ENCODE data around the gene CENPP.
"Not testable (repeated sequence)": the region's sequence is repeated elsewhere in the genome, so short reads cannot be mapped to it uniquely, and the experiment has no call there.

The CENPP gene

DNA sequence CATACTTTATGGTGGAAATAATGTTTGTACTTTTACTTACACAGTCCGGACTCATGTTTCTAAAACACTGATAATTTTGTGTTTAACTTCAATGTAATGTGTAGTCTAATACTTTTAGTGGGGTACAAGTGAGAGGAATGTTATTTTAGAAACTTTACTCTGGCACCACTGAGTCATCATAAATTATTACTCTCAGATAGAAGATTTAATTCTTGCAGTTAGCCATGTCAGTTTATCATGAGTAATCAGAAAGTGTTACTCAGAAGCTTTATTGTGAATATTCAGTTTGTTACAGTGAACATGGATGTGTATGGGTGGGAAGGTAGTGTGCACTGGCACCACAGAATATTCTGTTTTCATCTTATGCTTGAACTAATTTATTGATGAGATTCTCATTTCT, 58.6 kb downstream of the CENPP start:
- DNase-seq, result no peak

DNA sequence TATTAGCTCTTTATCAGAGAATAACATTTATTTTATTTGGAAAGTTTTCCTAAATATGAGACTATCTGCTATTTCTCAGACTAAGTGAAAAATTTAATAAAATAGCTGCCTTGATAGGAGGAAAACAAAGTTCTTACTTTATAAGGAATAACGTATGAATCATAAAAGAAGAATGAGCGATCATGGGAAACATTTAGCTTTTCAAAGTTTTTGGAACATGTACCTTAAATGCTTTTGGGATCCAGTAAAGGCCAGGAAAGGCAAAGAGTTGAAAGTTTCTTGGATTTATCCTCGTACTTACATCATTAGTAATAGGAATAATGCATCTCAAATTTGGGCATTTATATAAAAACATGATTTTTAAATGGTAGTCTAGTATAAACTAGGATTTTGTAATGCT, 59.2 kb downstream of the CENPP start:
- DNase-seq, result no peak

DNA sequence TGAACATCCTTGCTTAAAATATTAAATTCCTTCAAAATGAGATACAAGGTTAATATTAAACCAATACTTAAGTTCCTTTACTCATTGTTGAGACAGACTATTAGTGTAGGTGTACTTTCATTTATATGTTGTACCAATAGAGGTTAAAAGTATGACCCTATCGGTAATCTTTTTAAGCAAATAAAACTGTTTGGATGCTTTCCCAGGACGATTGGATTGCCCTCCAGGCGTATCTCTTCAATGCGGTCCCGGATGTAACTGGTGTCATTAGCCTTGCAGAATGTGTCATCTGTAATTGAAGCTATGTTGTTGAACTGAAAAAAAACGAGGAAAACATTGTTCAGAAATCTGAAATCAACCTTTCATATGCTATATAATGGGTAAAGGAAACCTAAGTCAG, 59.7 kb downstream of the CENPP start:
- no peak for DNase-seq

DNA sequence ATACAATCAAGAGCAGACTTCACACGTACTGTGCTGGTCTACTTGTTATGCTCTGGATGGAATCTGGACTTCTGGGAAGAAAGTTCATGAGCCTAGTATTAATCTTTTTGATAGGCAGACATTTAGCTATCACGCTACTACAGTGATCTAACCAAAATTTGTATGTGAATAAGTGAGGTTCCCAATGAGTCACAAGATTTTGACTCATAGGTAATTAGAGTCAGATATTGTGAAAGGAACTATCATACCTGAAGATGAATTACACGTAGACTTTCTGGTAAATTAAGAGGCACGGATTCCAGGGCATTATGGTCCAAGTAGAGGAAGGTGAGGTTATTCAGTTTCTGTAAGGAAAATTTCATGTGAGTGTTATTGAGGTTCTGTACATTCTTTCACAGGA, 60.2 kb downstream of the CENPP start:
- no peak for DNase-seq

DNA sequence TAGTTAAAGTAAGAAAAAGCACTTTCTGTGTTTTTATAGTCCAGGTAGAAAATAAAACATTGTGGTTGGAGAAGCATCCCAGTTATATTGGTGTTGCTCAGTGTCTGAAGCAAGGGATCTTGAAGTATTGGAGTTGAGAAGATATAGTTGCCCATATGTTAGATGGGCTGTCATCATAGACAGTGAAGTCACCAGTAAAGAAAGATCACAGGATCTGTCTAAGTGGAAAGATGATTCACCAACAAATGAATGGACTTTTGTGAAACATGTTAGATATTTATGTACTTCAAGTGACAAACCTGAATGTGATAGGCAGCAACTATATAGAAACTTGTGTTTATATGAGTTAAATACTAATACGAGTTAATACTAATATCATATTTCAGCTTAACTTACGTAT, 66.9 kb downstream of the CENPP start:
- no peak for DNase-seq

DNA sequence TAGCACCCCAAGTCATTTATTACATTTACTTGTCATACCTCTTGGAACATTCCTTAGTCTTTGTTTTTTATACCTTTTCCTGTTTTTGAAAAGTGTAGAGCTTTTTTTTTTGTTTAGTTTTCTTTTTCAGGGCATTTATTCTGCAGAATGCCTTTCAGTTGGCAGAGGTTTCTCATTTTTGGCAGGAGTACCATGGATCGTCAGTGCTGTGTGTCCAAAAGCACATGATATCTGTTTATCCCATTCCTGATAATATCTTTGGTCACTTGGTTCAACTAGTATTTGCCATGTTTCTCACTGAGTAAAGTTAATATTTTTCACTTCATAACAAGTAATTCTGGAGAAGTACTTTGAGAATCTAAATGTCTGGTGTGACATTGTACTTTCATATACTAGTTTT, 67.9 kb downstream of the CENPP start:
- no peak for DNase-seq

DNA sequence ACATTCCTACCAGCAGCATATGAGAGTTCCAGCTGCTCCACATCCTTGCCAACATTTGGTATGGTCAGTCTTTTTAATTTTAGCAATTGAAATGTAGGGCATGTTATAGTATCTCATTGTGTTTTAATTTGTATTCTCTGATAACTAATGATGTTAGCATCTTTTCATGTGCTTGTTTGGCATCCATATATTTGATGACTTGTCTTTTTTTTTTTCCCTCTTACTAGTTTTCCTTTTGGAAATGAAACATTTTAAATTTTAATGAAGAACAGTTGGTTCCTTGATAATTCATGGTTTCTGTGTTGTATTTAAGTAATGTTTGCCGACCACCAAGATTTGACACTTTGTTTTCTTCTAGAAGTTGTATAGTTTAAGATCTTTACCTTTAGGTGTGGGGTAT, 69.9 kb downstream of the CENPP start:
- no peak for DNase-seq

DNA sequence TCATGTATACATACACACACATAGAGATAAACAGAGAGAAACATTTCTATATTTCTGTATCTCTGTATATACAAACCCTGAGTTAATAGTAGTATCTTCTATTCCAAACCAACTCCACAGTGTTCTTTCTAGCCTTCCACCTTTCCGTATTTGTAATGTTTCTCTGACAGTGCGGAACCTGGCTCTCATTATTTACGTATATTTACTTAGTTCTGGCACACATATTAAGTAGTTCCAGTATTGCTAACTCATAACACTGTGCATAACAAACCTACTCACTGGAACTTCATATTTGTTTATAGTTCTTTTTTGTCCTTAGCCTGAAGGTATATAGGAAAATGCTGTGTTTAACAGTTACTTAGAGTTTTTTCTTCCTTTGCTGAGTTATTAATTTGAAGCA, 72.1 kb downstream of the CENPP start:
- DNase-seq, result no peak

DNA sequence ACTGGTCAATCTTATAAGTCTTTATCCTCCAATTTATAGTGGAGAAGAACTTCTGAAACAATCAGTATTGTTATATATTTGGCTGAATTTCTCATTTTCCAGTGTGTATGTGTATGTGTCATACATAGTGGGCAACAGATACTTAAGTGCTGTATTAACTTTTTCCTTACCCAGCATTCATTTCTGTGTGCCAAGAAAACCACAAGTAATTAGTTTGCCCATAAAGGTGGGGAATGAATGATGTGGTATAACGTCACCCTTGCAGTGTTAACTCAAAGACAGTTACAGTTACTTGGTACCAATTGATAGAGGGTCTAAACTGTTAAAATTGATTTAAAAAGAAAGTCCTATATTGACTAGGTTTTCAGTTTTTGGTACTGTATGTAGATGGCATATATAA, 76.6 kb downstream of the CENPP start:
- no peak for DNase-seq

DNA sequence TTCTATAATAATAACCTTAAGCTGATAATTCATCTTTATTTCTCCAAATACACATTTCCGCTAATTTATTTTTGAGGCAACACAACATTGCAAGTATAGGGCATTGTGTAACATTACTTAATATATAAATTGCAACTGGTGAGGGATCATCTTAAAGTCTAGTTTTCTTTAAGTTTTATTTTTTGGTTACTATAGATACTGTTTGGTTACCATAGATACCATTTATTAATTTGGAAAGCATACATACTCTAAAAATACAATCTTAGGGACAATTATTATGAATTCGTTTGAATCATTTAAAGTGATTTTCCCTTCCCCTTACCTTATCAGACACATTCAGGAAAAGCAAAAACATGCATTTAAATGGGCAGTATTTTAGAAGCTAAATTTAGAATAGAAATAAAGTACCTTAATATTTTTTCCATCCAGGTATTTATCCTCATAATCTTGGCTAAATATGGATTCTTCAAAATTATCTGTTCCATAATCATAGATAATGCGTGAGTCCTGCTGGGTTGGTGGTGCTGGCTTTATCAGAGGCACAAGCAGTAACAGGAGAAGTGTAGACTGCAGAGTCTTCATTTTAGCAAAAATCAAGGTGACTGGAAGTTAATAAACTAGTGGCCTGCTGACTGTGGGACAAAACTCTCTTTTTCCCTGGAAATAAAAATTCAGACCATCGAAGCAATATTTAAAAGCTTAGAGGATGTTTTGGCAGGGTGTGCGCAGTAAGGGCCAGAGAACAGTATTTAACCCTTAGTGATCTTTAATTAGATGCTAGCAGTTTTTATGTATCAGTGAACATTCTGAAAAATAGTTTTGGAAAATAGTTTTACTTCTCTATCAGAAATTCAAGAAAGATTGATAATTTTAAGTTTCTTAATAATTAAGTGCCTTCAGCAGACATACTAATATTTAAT, 77.3 kb downstream of the CENPP start:
- DNase-seq, result no peak

DNA sequence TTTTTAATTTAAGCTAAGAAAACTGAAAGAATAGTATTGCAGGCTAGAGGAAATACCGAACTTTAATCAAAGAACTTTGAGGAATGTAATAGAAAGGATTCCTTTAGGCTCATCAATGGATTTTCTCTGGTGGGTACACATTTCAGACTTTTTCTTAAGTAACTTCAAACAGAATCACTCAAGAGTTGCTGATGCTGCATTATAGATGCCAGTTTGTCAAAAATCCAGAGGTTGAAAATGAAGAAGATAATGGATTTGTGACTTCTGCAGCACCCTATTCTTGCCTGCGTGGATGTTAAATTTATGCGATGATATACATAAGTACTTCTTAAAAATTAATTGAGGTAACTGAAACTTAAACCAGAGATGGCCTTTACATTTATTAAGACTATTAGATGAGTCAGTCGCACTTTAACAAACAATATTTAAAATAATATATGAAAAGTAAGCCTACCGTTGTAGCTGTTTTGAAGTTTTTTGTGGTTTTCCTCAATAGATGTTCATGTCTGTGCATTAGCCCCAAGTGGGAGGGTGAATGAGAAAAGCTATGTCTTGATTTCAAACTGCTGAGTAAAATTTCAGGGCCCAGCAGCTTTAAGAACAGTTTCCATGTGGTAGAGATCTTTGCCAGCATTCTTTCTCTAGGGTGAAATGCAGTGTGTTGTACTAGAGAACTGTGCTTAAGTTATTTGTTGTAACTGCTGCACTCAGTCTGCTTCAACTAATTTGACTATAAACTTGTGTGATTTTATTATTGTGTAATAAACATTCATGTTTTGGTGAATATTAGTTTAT, 78.5 kb downstream of the CENPP start, which contains the start of gene OGN:
Gene OGN, minus strand, starts transcription at position 537 of the 795 bp plus-strand sequence. CDS start 1,171 bp downstream, outside the sequence.
- DNase-seq, result no peak

DNA sequence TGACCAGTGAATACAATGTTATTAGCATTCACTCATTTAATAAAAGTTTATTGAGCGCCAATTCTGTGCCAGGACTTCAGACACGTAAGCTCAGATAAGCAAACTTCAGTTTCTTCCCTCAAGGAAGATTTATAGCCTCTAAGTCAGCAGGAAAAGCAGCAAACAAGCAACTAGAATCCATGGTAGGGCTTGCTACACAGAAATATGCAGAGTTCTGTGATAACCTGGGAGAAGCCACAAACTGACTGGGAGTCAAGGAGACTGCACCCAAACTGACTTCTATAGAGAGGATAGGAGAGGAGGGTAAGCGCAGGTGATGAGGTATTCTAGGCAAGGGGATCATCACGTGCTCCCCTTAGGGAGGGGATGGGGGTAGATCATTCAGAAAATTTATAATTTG, 80.1 kb downstream of the CENPP start:
- DNase-seq, result no peak

DNA sequence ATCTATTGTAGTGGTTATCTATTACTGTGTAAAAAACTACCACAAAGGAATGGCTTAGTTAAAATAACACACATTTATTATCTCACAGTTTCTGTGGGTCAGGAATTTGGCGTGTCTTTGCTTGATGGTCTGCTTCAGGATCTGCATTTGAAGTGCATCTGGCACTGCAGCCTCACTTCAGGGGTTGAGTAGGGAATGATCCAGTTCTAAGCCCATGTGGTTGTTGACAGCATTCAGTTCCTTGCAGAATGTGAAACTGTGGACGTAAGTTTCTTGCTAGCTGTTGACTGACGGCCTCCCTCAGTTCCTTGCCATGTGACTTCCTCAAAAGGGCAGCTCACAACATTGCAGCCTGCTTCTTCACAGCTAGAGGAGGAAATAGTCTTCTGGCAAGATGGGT, 80.7 kb downstream of the CENPP start:
- no peak for DNase-seq

DNA sequence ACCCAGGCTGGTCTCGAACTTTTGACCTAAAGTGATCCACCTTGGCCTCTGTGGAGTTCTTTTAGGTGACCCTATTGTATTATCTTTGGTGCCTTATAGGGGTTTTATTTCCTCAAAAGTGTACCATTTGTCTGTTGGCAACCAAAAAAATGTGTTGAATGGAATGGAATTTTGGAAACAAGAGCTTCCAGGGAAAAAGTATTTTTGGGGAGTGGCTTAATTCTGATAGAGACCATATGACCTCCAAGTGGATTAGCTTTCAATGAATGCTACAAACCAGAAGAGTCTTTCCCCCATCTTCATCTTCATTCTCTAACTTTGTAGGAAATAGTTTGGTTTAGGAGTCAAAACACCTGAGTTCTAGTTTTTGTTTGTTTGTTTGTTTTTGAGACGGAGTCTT, 82.1 kb downstream of the CENPP start:
- DNase-seq, result no peak

DNA sequence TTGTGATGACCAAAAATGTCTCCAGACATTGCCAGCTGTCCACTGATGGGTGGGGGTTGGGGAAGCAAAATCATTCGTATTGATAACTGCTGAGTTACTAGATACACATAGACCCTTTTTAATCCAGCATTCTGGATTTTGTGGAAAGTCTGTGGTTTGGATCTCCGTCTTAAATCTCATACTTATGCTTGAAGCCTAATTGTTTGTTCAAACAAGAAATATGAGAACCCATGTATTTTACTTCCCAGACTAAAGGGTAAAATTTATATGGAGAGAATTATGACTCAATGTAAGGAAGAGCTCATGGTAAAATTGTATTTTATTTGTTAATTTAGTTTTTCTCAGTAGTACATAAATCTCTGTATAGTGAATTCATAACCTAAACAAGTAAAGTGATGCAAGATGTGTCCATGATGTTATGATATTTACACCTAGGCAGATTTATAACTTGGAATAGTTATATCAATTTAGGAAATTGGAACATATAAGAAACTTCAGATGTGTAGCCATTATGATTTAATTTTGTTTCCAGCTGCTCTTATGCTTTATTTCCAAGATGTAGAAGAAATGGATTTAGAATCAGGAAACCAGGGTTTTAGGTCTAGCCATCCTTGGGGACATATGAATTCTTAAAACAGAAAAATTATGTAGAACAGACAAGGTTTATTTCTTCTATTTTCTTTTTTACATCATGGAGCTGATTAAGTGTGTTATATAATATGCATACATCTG, 83.2 kb downstream of the CENPP start:
- no peak for DNase-seq

DNA sequence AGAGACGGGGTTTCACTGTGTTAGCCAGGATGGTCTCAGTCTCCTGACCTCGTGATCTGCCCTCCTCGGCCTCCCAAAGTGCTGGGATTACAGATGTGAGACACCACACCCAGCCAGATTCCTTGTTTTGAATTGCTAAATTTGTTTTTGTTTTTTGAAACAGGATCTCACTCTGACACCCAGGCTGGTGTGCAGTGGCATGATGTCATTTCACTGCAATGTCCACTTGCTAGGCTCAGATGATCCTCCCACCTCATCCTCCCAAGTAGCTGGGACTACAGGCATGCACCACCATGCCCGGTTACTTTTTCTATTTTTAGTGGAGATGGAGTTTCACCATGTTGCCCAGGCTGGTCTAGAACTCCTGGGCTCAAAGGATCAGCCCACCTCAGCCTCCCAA, 85.4 kb downstream of the CENPP start:
- not testable (repeated sequence) for DNase-seq

DNA sequence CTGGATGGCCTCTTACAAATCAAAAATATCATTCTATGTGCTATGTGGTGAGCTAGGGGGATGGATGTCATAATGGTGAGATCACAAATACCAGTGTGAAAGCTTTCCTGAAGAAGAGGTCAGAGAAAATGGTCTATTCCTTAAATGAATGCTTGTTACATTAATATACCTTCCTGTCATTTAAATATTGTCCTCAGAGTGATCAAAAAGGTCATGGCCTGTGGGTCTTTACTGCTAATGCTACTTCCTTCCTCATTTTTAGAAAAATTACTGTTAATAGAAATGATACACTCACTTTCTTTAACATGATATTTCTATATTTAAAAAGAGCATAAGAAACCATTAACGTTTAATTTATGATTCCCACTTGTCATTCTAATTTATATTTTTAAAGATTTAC, 88.8 kb downstream of the CENPP start:
- DNase-seq, result no peak

DNA sequence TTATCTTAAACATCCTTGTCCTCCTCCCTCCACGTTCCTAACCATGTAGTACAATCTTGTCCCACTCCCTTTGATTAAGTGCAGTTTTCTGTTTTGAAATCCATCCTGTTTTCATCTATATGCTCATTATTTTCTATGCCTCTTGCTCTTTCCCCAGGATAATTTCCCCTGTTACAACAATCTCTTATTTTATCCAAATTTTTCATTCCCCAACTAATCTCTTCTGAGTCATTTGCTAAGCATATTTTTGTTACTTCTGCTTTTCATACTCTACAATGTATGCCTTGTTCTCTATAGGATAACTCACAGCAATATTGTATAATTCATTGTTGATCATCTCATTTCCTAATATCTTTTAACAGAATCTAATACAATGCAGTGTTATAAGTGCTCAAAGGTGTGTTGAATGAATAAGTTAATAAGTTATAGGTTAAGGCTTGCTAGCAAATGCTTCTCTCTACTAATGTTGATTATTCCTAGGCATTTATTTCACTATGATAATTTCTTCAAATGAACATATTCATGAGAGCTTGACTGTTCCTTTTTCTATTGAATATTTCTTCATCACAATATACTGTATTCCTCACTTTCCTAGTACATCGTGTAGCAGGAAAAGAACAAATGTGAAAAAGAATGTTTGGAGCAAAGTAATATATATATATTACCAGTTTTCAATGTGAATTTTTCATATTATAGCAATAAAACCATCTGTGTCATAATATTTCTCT, 97.0 kb downstream of the CENPP start:
- DNase-seq, result no peak

DNA sequence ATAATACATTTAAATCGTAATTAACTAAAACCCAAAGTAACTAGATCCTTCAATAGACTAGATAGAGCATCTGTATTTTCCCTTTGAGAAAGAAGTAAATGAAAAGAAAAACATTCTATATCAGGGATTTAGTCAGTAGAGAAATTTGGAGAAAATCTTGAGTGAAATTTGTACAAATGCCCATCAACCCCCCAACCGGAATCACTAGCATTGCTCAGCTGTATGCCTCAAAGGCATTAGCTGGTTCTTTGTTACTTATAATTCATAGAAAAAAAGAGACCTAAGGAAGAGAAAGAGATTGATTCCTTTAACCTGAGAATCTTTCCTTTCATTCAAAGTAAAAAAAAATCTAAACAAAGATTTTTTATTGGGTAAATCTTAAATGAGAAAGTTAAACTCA, 97.9 kb downstream of the CENPP start:
- DNase-seq, result no peak

DNA sequence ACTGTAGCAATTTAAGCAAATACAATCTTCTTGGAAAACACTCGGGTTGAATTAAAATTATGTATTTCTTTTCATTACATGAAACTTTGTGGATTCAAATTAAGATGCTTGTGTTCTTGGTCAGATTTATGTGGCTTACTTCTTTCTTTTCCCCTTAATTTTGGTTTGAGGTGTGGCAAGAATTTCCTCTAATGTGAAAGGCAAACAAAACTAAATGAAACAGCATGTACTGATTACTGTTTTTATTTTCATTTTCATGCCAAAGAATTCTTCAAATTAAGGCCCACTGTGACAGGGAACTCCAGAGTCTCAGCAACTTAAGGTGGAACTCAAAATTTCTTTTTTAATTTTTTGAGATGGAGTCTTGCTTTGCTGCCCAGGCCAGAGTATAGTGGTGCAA, 98.6 kb downstream of the CENPP start, which contains the start of gene OMD:
Gene OMD, minus strand, starts transcription at position 132 of the 400 bp plus-strand sequence. CDS start 6,913 bp downstream, outside the sequence.
- DNase-seq, result no peak

DNA sequence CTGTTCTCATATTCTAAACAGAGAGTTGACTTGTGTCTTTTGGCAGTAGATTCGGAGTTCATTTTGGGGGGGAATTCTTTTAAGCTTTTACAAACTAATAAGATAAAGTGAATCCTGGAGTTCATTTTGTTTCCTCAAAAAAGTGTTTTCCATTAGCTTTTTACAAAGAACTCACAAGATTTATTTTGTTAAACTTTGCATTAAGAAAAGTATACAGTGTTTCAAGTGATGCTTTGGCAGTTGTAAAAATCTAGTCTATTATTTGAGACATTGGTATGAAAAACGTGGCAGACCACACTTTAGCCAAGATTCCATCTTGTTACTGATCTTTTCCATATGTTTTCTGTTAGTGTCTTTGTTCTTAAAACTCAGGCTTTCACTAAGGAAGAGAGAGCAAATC, 99.7 kb downstream of the CENPP start:
- DNase-seq, result no peak

DNA sequence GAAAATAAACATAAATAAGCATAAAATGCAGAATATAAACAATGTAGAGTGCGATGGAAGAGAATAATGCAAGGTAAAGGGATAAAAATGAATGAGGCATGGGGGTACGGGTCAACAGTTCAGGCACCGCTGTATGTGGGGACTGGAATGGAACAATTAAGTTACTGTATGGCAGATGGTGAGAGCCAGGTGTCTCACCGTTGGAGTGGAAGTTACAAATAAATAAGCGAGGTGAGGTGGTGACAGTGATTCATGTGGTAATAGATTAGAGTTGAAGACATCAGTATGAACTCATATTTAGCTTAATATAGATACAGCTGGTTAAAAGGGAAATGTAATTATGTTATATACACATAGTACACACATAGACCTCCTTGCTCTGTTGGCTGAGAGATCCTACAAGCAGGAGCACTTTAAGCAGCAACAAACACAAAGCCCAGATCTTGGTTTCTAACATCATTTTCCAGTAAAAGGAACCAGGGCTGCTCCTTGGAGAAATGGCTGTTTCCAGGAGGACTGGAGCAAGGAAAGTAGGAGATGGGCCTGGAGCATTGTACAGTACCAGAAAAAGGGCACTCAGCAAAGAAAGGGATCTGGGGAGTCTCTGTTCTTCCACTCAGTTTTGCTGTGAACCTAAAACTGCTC, 100.9 kb downstream of the CENPP start:
- no peak for DNase-seq
